Posterior cingulate gyrus (tissue), 11 donors: ENCODE measurements around the gene SCIN.

Experiments used
- DNase-seq, 10 donors: peaks; one replicate each; pipeline versions ENCODE4 v3.0.0 to v3.0.0-alpha.2; 2020 to 2021; ENCODE audit warnings: mixed read lengths in 3 of 10
- intact Hi-C: fragments of 100-400 bp; cut with DNase I; formaldehyde crosslinking; loops from one replicate; pipeline ENCODE4 v1.15.1; 2023

Gene SCIN

GRCh38 chr7:12565873-12566272, 4.6 kb upstream of the SCIN start:
- intact Hi-C loops: no loop called here
- no peak for DNase-seq

- DNase-seq: no peak
- intact Hi-C loops: no loop called here
Observed at GRCh38 chr7:12567015-12567414, 3.5 kb upstream of the SCIN start.

- no peak for DNase-seq
- intact Hi-C loops: no loop called here
Observed at GRCh38 chr7:12569673-12570072, 847 bp upstream of the SCIN start.

- intact Hi-C loops: no loop called here
- peak in 1 of 10 donors; percentile 47 for DNase-seq
Observed at GRCh38 chr7:12570168-12570533, 369 bp upstream of the SCIN start.

GRCh38 chr7:12571691-12572090, 1.2 kb downstream of the SCIN start:
- no peak for DNase-seq
- intact Hi-C loops: no loop called here

GRCh38 chr7:12572941-12573575, 2.5 kb downstream of the SCIN start:
- no peak for DNase-seq

GRCh38 chr7:12573885-12574284, 3.4 kb downstream of the SCIN start:
- intact Hi-C loops: no loop called here
- no peak for DNase-seq

More at GRCh38 chr7:12572941-12573575, 2.5 kb downstream of the SCIN start:
- intact Hi-C loops: no loop called here

GRCh38 chr7:12578930-12579640, 8.6 kb downstream of the SCIN start:
- DNase-seq: no peak
- intact Hi-C loops: no loop called here

GRCh38 chr7:12581897-12582296, 11.4 kb downstream of the SCIN start:
- intact Hi-C loops: no loop called here
- no peak for DNase-seq

GRCh38 chr7:12582362-12582761, 11.8 kb downstream of the SCIN start:
- DNase-seq: no peak
- intact Hi-C loops: no loop called here

GRCh38 chr7:12583176-12583575, 12.7 kb downstream of the SCIN start:
- intact Hi-C loops: no loop called here
- DNase-seq: no peak

- intact Hi-C loops: no loop called here
- no peak for DNase-seq
Observed at GRCh38 chr7:12583922-12584321, 13.4 kb downstream of the SCIN start.

GRCh38 chr7:12584930-12585329, 14.4 kb downstream of the SCIN start:
- intact Hi-C loops: no loop called here

GRCh38 chr7:12586271-12586670, 15.8 kb downstream of the SCIN start:
- DNase-seq: no peak
- intact Hi-C loops: no loop called here

More at GRCh38 chr7:12584930-12585329, 14.4 kb downstream of the SCIN start:
- DNase-seq: no peak

GRCh38 chr7:12588259-12588904, 17.9 kb downstream of the SCIN start:
- no peak for DNase-seq
- intact Hi-C loops: no loop called here

- DNase-seq: no peak
- intact Hi-C loops: no loop called here
Observed at GRCh38 chr7:12590559-12590958, 20.0 kb downstream of the SCIN start.

- peak in 2 of 10 donors; percentile 75 to 77 for DNase-seq
- intact Hi-C loops: no loop called here
Observed at GRCh38 chr7:12594122-12594897, 23.8 kb downstream of the SCIN start.

- intact Hi-C loops: no loop called here
- DNase-seq: no peak
Observed at GRCh38 chr7:12595148-12595547, 24.6 kb downstream of the SCIN start.

GRCh38 chr7:12596225-12596790, 25.8 kb downstream of the SCIN start:
- intact Hi-C loops: no loop called here
- no peak for DNase-seq

GRCh38 chr7:12601302-12601869, 30.9 kb downstream of the SCIN start:
- DNase-seq: no peak
- intact Hi-C loops: no loop called here
